CD4-positive, alpha-beta T cell treated with Interleukin-2 at 100 ng/mL for 4 hours (primary cell): ENCODE results near the gene COL18A1.
"Not testable (repeated sequence)": the region's sequence is repeated elsewhere in the genome, so short reads cannot be mapped to it uniquely, and the experiment has no call there.

Experiments
- DNase-seq: peaks from one replicate; pipeline ENCODE4 v3.0.0-alpha.2; 2020; ENCODE audit warnings: low spot score

The COL18A1 gene

DNA sequence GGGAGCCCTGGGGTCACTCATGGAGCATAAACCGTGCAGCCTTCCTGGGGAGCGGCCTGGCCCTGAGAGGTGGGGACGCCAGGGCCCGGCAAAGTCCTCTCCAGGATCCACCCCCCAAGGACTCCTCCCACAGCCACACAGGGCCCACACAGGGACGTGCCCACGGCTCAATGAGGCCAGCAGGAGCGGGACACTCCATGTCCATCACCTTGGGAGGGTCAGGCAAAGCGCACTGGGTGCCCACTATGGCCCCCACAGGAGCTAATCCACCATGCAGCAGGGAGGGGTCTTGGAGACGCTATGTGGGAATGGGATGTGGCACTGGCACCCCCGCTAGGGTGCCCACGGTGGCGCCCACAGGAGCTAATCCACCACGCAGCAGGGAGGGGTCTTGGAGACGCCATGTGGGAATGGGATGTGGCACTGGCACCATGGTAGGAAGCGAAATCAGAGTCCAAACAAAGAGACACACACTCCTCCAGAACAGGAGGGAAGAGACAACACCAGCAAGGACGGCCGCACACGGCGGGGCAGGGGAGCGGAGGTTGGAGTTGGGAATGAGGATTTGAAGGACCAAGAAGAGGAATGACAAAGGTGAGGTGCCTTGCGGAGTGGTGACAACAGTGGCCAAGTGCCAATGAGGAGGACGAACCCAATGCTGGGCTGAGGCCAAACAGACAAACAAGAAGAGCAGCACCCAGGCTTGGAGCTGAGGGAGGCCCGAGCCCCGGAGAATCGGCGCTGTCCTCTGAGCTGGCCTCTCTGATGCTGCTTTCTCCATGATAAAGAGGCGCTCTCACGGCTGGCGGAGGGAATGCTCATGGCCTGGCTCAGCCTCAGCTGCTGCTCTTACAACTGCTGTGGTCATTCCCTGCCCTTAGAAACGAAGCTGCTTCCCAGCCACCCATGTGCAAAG is 155.4 kb downstream of the COL18A1 start:
- no peak for DNase-seq

DNA sequence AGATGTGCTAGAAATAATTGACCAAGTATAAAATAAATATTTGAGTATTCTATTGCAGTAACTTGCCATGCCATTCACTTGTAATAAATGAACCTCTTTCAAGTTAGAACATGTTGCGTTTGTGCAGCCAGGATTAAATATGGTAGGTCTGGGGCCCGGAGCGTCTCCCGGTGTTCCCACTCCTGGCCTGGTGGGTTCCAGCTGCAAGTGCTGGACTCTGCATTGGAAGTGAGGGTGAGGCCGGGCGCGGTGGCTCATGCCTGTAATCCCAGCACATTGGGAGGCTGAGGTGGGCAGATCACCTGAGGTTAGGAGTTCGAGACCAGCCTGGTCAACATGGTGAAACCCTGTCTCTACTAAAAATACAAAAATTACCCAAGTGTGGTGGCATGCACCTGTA is 156.3 kb downstream of the COL18A1 start:
- DNase-seq, result not testable (repeated sequence)

DNA sequence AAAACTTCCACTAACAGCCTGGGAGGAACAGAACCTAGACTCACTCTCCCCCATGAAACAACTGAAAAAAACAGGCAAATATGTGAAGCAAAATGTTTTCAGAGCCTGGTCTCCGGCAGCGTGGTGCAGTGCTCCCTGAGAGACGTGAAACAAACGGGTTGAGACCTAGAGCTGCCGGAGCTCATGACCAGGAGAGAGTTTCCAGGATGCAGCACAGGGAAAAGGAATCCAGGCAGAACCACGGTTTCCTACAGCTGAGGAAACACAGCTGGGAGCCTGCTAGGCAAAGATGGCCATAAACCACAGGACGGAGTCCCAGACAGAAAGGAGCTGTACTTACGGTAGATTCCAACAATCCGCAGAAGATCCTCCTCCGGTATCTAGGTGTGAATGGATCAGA is 157.4 kb downstream of the COL18A1 start:
- no peak for DNase-seq

DNA sequence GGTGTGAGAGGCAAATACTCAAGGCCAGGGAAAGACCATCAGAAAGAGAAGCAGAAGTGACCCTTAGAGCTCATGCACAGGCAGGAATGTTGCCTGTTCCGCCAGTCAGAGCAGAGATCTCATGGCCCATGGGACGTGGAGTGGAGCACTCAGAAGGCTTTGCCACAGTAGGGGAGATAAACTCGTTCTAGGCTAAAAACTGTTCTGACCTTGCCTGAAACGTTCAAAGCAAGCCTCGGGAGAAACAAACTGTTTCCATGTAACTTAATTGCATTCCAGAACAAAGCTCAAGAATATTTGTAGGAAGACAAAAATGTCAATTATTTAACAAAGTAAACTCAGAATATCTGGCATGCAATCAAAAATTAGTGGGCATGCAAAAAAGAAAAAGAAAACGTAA is 158.0 kb downstream of the COL18A1 start:
- no peak for DNase-seq
